Neural progenitor cell (in vitro differentiated cells): ENCODE data around the gene GPM6B.

Experiments used
- CTCF ChIP-seq: fragments of 200-600 bp; sonication (generic); IDR thresholded peaks from 2 replicates; pipeline ENCODE4 v1.5.1; 2017; ENCODE audit warnings: antibody characterized with exemption, mild to moderate bottlenecking
- EZH2 ChIP-seq: fragments of 200-600 bp; sonication (generic); IDR thresholded peaks from 2 replicates; pipeline ENCODE4 v1.6.1; 2017; ENCODE audit warnings: antibody characterized with exemption, mild to moderate bottlenecking, moderate library complexity

DNA sequence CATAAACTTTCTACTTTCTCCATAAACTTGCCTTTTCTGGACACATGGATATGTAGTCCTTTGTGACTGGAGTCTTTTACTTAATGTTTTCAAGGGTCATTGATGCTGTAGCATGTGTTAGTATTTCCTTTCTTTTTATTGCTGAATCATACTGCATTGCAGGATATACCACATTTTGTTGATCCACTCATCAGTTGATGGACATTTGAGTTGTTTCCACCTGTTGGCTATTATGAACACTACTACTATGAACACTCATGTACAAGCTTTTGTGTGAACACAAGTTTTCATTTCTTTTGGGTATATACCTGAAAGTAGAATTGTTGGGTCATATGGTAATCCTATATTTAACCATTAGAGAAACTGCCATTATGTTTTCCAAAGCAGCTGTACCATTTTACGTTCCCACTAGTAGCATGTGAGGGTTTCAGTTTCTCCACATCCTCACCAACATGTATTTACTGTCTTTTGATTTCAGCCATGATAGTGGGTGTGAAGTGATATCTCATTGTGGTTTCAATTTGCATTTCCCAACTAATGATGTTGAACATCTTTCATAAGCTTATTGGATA is 26.3 kb upstream of the GPM6B start:
- TF ChIP-seq EZH2 (no peak), CTCF (no peak)
